WERI-Rb-1 (cell line): ENCODE results near the gene COG4.

ENCODE experiments used
- DNase-seq: peaks from one replicate; pipeline ENCODE4 v3.0.0-alpha.2; 2020
- H3K27ac ChIP-seq: fragments of 250-450 bp; sonication (Bioruptor Pico); 2 replicates; pipeline ENCODE4 v1.5.1; 2020; ENCODE audit warnings: mild to moderate bottlenecking, moderate library complexity
- H3K27me3 ChIP-seq: fragments of 250-450 bp; sonication (Bioruptor Pico); 2 replicates; pipeline ENCODE4 v1.5.1; 2021; ENCODE audit warnings: mild to moderate bottlenecking, low read depth, moderate library complexity; ENCODE audit not compliant: insufficient read depth, severe bottlenecking
- H3K36me3 ChIP-seq: fragments of 250-450 bp; sonication (Bioruptor Pico); 2 replicates; pipeline ENCODE4 v1.5.1; 2020; ENCODE audit warnings: mild to moderate bottlenecking, moderate library complexity
- H3K4me3 ChIP-seq: 2 replicates; pipeline ENCODE4 v1.5.1; 2011; ENCODE audit warnings: low read depth, mild to moderate bottlenecking, control low read depth, low read length
- H3K9me3 ChIP-seq: fragments of 250-450 bp; sonication (Bioruptor Pico); 2 replicates; pipeline ENCODE4 v1.5.1; 2021; ENCODE audit warnings: mild to moderate bottlenecking, moderate library complexity; ENCODE audit not compliant: severe bottlenecking
- TF ChIP-seq, protein P1 (sequence below): IDR thresholded peaks from 2 replicates; pipeline ENCODE4 v1.5.1; 2011; ENCODE audit warnings: low read depth, mild to moderate bottlenecking, control low read depth, inconsistent platforms, low read length

COG4 gene

DNA sequence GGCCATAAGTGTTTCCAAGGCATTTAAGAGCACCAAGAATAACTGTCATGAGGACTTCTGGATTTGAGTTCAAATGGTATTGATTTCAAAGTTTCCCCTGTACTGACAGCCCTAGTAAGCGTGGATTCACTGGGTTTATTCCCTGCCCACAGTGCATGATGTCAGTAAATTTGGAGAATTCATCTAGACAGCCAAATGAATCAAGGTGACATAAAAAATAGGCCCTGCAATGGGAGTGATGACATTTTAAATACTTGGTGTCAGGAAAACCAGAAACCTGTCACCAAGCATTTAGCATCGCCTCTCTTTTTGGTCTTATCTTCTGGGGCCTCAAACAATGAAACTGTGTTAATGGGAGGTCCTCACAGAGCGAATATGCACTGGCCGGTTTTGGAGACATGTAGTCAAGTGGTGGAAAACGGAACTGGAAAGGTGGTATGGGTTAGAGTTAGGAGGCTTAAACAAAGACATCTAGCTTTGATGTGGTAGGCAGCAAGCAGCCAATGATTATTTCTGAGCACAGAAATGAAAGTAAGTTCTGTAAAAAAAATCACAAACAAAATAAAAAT is 29.1 kb downstream of the COG4 start:
- Histone ChIP-seq H3K9me3 (no peaks in the 10 kb centered on the region), H3K27ac (peak overlapping the region; percentile 86), H3K27me3 (no peaks in the 10 kb centered on the region), H3K4me3 (no peak overlapping the region), H3K36me3 (peaks cover 56% of the 10 kb centered on the region)
- TF ChIP-seq, protein P1, sequence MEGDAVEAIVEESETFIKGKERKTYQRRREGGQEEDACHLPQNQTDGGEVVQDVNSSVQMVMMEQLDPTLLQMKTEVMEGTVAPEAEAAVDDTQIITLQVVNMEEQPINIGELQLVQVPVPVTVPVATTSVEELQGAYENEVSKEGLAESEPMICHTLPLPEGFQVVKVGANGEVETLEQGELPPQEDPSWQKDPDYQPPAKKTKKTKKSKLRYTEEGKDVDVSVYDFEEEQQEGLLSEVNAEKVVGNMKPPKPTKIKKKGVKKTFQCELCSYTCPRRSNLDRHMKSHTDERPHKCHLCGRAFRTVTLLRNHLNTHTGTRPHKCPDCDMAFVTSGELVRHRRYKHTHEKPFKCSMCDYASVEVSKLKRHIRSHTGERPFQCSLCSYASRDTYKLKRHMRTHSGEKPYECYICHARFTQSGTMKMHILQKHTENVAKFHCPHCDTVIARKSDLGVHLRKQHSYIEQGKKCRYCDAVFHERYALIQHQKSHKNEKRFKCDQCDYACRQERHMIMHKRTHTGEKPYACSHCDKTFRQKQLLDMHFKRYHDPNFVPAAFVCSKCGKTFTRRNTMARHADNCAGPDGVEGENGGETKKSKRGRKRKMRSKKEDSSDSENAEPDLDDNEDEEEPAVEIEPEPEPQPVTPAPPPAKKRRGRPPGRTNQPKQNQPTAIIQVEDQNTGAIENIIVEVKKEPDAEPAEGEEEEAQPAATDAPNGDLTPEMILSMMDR, result no peak
- no peak for DNase-seq

DNA sequence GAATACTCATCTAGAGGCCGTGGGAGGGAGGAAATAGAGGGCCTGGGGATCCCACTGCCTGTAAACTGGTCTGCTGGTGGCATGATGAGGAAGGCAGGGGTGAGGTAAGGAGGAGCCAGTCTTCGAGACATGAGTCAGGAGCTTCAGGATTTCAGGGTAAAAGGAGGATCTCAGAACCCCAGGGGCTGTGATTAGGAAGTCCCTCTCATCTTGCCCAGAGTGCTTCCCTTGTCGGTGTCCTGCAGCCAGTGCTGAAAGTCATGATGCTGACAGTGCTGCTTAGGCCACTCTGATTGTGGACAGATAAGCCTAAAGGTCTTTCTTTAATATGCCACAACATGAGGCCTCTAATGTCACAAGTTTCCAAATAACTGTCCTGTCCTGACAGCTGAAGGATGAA is 29.6 kb downstream of the COG4 start:
- H3K36me3 ChIP-seq, result peaks cover 53% of the 10 kb centered on the region
- no peak for DNase-seq
- TF ChIP-seq, protein P1, result no peak

DNA sequence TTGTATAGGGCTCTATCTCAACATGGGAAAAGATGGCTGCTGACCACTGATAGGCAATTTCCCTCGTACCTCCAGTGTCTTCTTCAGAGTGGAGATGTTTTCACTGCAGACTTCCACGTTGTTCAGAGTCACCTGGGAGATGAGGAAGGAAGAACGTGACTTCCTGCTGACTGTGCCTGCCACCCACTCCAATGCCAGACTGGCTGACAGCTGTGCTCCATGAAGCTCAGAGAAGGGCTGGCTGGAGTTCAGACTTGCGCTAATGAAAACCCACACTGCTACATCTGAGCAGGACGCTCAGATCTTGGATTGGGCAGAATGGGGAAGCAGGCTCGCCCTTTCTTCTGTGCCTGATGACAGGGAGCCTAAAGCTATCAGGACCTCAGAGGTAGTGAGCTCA is 33.1 kb downstream of the COG4 start:
- Histone ChIP-seq H3K36me3 (peaks cover 25% of the 10 kb centered on the region), H3K27me3 (no peaks in the 10 kb centered on the region), H3K9me3 (no peaks in the 10 kb centered on the region), H3K4me3 (no peak overlapping the region), H3K27ac (no peak overlapping the region)
- no peak for DNase-seq
- TF ChIP-seq, protein P1, result no peak

More for the DNA sequence above, 29.6 kb downstream of the COG4 start:
- H3K9me3 ChIP-seq, result no peaks in the 10 kb centered on the region
- H3K27me3 ChIP-seq, result no peaks in the 10 kb centered on the region
- H3K27ac ChIP-seq, result peak overlapping the region; percentile 86
- H3K4me3 ChIP-seq, result no peak overlapping the region

DNA sequence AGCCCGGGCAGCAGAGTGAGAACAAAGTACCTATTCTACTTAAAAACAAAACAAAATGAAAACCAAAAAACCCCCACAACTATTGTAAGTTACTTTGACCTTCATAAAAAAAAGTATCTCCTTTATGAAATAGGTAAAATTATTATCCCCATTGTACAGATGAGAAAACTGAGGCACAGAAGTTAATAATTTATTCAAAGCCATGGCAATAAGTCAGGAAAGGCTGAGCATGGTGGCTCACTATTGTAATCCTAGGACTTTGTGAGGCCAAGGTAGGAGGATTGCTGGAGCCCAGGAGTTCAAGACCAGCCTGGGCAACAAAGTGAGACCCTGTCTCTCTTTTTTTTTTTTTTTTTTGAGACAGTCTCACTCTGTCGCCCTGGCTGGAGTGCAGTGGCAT is 38.5 kb downstream of the COG4 start:
- H3K27me3 ChIP-seq, result no peaks in the 10 kb centered on the region
- TF ChIP-seq, protein P1, result no peak
- H3K36me3 ChIP-seq, result peaks cover 44% of the 10 kb centered on the region
- H3K4me3 ChIP-seq, result no peak overlapping the region
- no peak for DNase-seq
- H3K27ac ChIP-seq, result no peak overlapping the region
- no peaks in the 10 kb centered on the region for H3K9me3 ChIP-seq

DNA sequence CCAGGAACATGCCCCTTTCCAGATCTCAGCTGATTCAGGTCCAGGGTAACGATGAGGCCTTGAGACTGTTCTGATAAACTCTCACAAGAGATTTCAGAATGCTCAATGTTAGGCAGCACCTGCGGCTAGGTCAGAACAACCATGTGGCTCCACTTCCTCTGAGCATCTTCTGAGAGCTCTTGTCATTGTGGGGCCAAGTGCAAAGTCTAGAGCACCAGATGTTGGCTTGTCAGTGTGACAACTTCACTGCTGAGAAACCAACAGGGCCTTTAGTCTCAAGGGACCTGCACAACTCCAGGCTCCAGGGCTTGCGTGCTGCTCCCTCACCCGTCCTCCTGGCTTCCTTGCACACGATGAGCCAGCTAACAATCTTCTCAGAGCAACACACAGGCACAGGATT is 39.9 kb downstream of the COG4 start:
- TF ChIP-seq, protein P1, result no peak
- Histone ChIP-seq H3K27me3 (no peaks in the 10 kb centered on the region), H3K4me3 (no peak overlapping the region), H3K27ac (no peak overlapping the region), H3K9me3 (no peaks in the 10 kb centered on the region), H3K36me3 (peaks cover 54% of the 10 kb centered on the region)
- DNase-seq, result no peak

DNA sequence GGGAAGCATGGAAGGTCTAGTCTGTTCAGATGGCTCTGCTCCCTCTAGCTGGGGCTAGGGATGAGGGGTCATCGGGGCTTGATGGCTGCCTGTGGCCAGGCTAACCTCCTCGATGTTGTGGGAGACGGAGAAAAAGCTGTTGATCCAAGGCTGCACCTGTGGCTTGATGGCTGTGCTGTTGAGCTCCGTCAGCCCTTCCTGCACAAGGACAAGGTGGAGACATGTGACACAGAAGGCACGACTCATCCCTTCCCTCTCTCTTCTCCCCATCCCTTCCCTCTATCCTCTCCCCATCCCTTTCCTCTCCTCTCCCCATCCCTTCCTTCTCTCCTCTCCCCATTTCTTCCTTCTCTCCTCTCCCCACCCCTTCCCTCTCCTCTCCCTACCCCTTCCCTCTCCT is 40.7 kb downstream of the COG4 start:
- Histone ChIP-seq H3K9me3 (no peaks in the 10 kb centered on the region), H3K27me3 (no peaks in the 10 kb centered on the region), H3K36me3 (peaks cover 61% of the 10 kb centered on the region), H3K27ac (no peak overlapping the region), H3K4me3 (no peak overlapping the region)
- DNase-seq, result no peak
- TF ChIP-seq, protein P1, result no peak
